Measurements from ENCODE around the gene KYNU.
"Not testable (repeated sequence)": the region's sequence is repeated elsewhere in the genome, so short reads cannot be mapped to it uniquely, and the experiment has no call there.

KYNU gene

GRCh38 chr2:143063612-143064200, 186.2 kb downstream of the KYNU start:
- Histone ChIP-seq H3K36me3 (ENCODE audit: control insufficient read depth, insufficient read depth, low read length) (no peaks in the 10 kb centered on the region), H3K27me3 (ENCODE audit: control insufficient read depth, insufficient read depth, low read length) (no peaks in the 10 kb centered on the region), H3K4me1 (ENCODE audit: control insufficient read depth, insufficient read depth, low read length) (no peaks in the 10 kb centered on the region), H3K9me3 (ENCODE audit: control insufficient read depth, low read length) (no peaks in the 10 kb centered on the region), H3K9ac (ENCODE audit: low read length) (no peak overlapping the region), H3K4me3 (ENCODE audit: low read length) (no peak overlapping the region)

- no peaks in the 10 kb centered on the region for H3K9me3 ChIP-seq (ENCODE audit: control insufficient read depth, low read length)
- no peaks in the 10 kb centered on the region for H3K4me1 ChIP-seq (ENCODE audit: control insufficient read depth, insufficient read depth, low read length)
- no peak overlapping the region for H3K4me3 ChIP-seq (ENCODE audit: low read length)
- no peaks in the 10 kb centered on the region for H3K27me3 ChIP-seq (ENCODE audit: control insufficient read depth, insufficient read depth, low read length)
- no peaks in the 10 kb centered on the region for H3K36me3 ChIP-seq (ENCODE audit: control insufficient read depth, insufficient read depth, low read length)
- H3K9ac ChIP-seq (ENCODE audit: low read length) = no peak overlapping the region
Observed at GRCh38 chr2:143068094-143068493, 190.6 kb downstream of the KYNU start.

- H3K27me3 ChIP-seq (ENCODE audit: control insufficient read depth, insufficient read depth, low read length) = no peaks in the 10 kb centered on the region
- H3K36me3 ChIP-seq (ENCODE audit: control insufficient read depth, insufficient read depth, low read length) = no peaks in the 10 kb centered on the region
Observed at GRCh38 chr2:143068509-143068908, 191.0 kb downstream of the KYNU start.

GRCh38 chr2:143070704-143071103, 193.2 kb downstream of the KYNU start:
- Histone ChIP-seq H3K27me3 (ENCODE audit: control insufficient read depth, insufficient read depth, low read length) (no peaks in the 10 kb centered on the region), H3K4me3 (ENCODE audit: low read length) (no peak overlapping the region), H3K4me1 (ENCODE audit: control insufficient read depth, insufficient read depth, low read length) (no peaks in the 10 kb centered on the region), H3K9ac (ENCODE audit: low read length) (no peak overlapping the region), H3K36me3 (ENCODE audit: control insufficient read depth, insufficient read depth, low read length) (no peaks in the 10 kb centered on the region), H3K9me3 (ENCODE audit: control insufficient read depth, low read length) (no peaks in the 10 kb centered on the region)

More at GRCh38 chr2:143068509-143068908, 191.0 kb downstream of the KYNU start:
- H3K4me3 ChIP-seq (ENCODE audit: low read length) = no peak overlapping the region
- no peak overlapping the region for H3K9ac ChIP-seq (ENCODE audit: low read length)
- no peaks in the 10 kb centered on the region for H3K9me3 ChIP-seq (ENCODE audit: control insufficient read depth, low read length)
- no peaks in the 10 kb centered on the region for H3K4me1 ChIP-seq (ENCODE audit: control insufficient read depth, insufficient read depth, low read length)

- H3K9ac ChIP-seq (ENCODE audit: low read length) = no peak overlapping the region
- H3K36me3 ChIP-seq (ENCODE audit: control insufficient read depth, insufficient read depth, low read length) = no peaks in the 10 kb centered on the region
- H3K27me3 ChIP-seq (ENCODE audit: control insufficient read depth, insufficient read depth, low read length) = no peaks in the 10 kb centered on the region
- H3K4me3 ChIP-seq (ENCODE audit: low read length) = no peak overlapping the region
- no peaks in the 10 kb centered on the region for H3K9me3 ChIP-seq (ENCODE audit: control insufficient read depth, low read length)
- H3K4me1 ChIP-seq (ENCODE audit: control insufficient read depth, insufficient read depth, low read length) = no peaks in the 10 kb centered on the region
Observed at GRCh38 chr2:143071185-143071876, 193.9 kb downstream of the KYNU start.

GRCh38 chr2:143074913-143075312, 197.4 kb downstream of the KYNU start:
- H3K4me1 ChIP-seq (ENCODE audit: control insufficient read depth, insufficient read depth, low read length); H3K9me3 ChIP-seq (ENCODE audit: control insufficient read depth, low read length); H3K27me3 ChIP-seq (ENCODE audit: control insufficient read depth, insufficient read depth, low read length); H3K4me3 ChIP-seq (ENCODE audit: low read length); H3K9ac ChIP-seq (ENCODE audit: low read length); H3K36me3 ChIP-seq (ENCODE audit: control insufficient read depth, insufficient read depth, low read length): not testable (repeated sequence)

GRCh38 chr2:143075711-143076110, 198.2 kb downstream of the KYNU start:
- Histone ChIP-seq H3K9ac (ENCODE audit: low read length) (no peak overlapping the region), H3K36me3 (ENCODE audit: control insufficient read depth, insufficient read depth, low read length) (no peaks in the 10 kb centered on the region), H3K4me1 (ENCODE audit: control insufficient read depth, insufficient read depth, low read length) (no peaks in the 10 kb centered on the region), H3K4me3 (ENCODE audit: low read length) (no peak overlapping the region), H3K27me3 (ENCODE audit: control insufficient read depth, insufficient read depth, low read length) (no peaks in the 10 kb centered on the region), H3K9me3 (ENCODE audit: control insufficient read depth, low read length) (no peaks in the 10 kb centered on the region)

- Histone ChIP-seq H3K4me3 (ENCODE audit: low read length) (no peak overlapping the region), H3K36me3 (ENCODE audit: control insufficient read depth, insufficient read depth, low read length) (no peaks in the 10 kb centered on the region), H3K27me3 (ENCODE audit: control insufficient read depth, insufficient read depth, low read length) (no peaks in the 10 kb centered on the region), H3K4me1 (ENCODE audit: control insufficient read depth, insufficient read depth, low read length) (no peaks in the 10 kb centered on the region), H3K9ac (ENCODE audit: low read length) (no peak overlapping the region), H3K9me3 (ENCODE audit: control insufficient read depth, low read length) (no peaks in the 10 kb centered on the region)
Observed at GRCh38 chr2:143078104-143078503, 200.6 kb downstream of the KYNU start.

- Histone ChIP-seq H3K9me3 (ENCODE audit: control insufficient read depth, low read length) (no peaks in the 10 kb centered on the region), H3K4me1 (ENCODE audit: control insufficient read depth, insufficient read depth, low read length) (no peaks in the 10 kb centered on the region), H3K9ac (ENCODE audit: low read length) (no peak overlapping the region), H3K4me3 (ENCODE audit: low read length) (no peak overlapping the region), H3K36me3 (ENCODE audit: control insufficient read depth, insufficient read depth, low read length) (no peaks in the 10 kb centered on the region), H3K27me3 (ENCODE audit: control insufficient read depth, insufficient read depth, low read length) (no peaks in the 10 kb centered on the region)
Observed at GRCh38 chr2:143081616-143082015, 204.2 kb downstream of the KYNU start.

- Histone ChIP-seq H3K9me3 (ENCODE audit: control insufficient read depth, low read length) (no peaks in the 10 kb centered on the region), H3K36me3 (ENCODE audit: control insufficient read depth, insufficient read depth, low read length) (no peaks in the 10 kb centered on the region), H3K9ac (ENCODE audit: low read length) (no peak overlapping the region)
Observed at GRCh38 chr2:143083636-143084035, 206.2 kb downstream of the KYNU start.

GRCh38 chr2:143084462-143084861, 207.0 kb downstream of the KYNU start:
- Histone ChIP-seq H3K4me3 (ENCODE audit: low read length) (no peak overlapping the region), H3K27me3 (ENCODE audit: control insufficient read depth, insufficient read depth, low read length) (no peaks in the 10 kb centered on the region), H3K4me1 (ENCODE audit: control insufficient read depth, insufficient read depth, low read length) (no peaks in the 10 kb centered on the region), H3K9ac (ENCODE audit: low read length) (no peak overlapping the region), H3K36me3 (ENCODE audit: control insufficient read depth, insufficient read depth, low read length) (no peaks in the 10 kb centered on the region), H3K9me3 (ENCODE audit: control insufficient read depth, low read length) (no peaks in the 10 kb centered on the region)

More at GRCh38 chr2:143083636-143084035, 206.2 kb downstream of the KYNU start:
- Histone ChIP-seq H3K4me3 (ENCODE audit: low read length) (no peak overlapping the region), H3K4me1 (ENCODE audit: control insufficient read depth, insufficient read depth, low read length) (no peaks in the 10 kb centered on the region), H3K27me3 (ENCODE audit: control insufficient read depth, insufficient read depth, low read length) (no peaks in the 10 kb centered on the region)

GRCh38 chr2:143085125-143085784, 207.8 kb downstream of the KYNU start:
- Histone ChIP-seq H3K36me3 (ENCODE audit: control insufficient read depth, insufficient read depth, low read length) (no peaks in the 10 kb centered on the region), H3K9ac (ENCODE audit: low read length) (no peak overlapping the region), H3K4me3 (ENCODE audit: low read length) (no peak overlapping the region), H3K27me3 (ENCODE audit: control insufficient read depth, insufficient read depth, low read length) (no peaks in the 10 kb centered on the region), H3K9me3 (ENCODE audit: control insufficient read depth, low read length) (no peaks in the 10 kb centered on the region), H3K4me1 (ENCODE audit: control insufficient read depth, insufficient read depth, low read length) (no peaks in the 10 kb centered on the region)
